Chondrocyte (in vitro differentiated cells): ENCODE results near the gene SUFU. TPM values are rescaled to one million over a fixed set of nuclear protein-coding genes. Genes with fewer than 3 reads are reported as not detected.

Experiments used
- DNase-seq: peaks from one replicate; pipeline ENCODE4 v3.0.0; 2021; ENCODE audit warnings: mixed read lengths, low spot score
- H3K27ac Mint-ChIP-seq: one replicate; pipeline ENCODE4 v1.8.0; 2021; ENCODE audit warnings: mild to moderate bottlenecking, moderate library complexity, mixed read lengths; ENCODE audit not compliant: unreplicated experiment
- H3K27me3 Mint-ChIP-seq: 2 replicates; pipeline ENCODE4 v1.8.0; 2021; ENCODE audit warnings: low read depth, mixed read lengths
- H3K36me3 Mint-ChIP-seq: 2 replicates; pipeline ENCODE4 v1.8.0; 2021; ENCODE audit warnings: low read depth, mixed read lengths
- H3K4me1 Mint-ChIP-seq: 2 replicates; pipeline ENCODE4 v1.8.0; 2021; ENCODE audit warnings: low read depth, mild to moderate bottlenecking, mixed read lengths
- H3K4me3 Mint-ChIP-seq: one replicate; pipeline ENCODE4 v1.8.0; 2021; ENCODE audit warnings: mild to moderate bottlenecking, moderate library complexity, mixed read lengths; ENCODE audit not compliant: unreplicated experiment
- H3K9me3 Mint-ChIP-seq: 2 replicates; pipeline ENCODE4 v1.8.0; 2021; ENCODE audit warnings: low read depth, mixed read lengths
- CTCF ChIP-seq: fragments of 200-600 bp; sonication (generic); IDR thresholded peaks from 2 replicates; pipeline ENCODE4 v1.5.0; 2021; ENCODE audit warnings: antibody characterized with exemption, mild to moderate bottlenecking, moderate library complexity
- total RNA-seq: library from RNA; stranded (reverse); gene quantifications from 3 replicates; pipeline ENCODE4 v1.2.1, GENCODE V29; 2021

The SUFU gene
- total RNA-seq, 1 donor from 2014 or later: 15.5 TPM

DNA sequence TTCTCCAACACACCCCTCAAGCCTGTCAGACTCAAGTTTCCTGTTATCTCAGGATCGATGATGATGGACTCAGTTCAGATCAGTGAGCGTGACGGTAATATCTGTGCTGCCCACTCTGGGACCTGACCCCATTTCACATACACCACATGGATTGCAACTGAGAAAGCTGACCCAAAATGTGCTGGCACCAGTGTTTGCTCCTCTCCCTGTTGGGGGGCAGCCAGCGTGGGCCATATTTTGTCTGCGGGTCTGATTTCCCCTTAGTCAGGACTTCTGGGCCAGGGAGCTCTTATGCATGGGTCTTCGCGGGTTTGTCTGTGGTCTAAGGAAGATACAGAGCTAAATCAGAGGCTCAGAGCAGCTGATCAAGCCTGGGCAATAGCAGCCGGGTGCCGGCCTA lies 97.9 kb downstream of the SUFU start:
- no peak overlapping the region for H3K27ac Mint-ChIP-seq

DNA sequence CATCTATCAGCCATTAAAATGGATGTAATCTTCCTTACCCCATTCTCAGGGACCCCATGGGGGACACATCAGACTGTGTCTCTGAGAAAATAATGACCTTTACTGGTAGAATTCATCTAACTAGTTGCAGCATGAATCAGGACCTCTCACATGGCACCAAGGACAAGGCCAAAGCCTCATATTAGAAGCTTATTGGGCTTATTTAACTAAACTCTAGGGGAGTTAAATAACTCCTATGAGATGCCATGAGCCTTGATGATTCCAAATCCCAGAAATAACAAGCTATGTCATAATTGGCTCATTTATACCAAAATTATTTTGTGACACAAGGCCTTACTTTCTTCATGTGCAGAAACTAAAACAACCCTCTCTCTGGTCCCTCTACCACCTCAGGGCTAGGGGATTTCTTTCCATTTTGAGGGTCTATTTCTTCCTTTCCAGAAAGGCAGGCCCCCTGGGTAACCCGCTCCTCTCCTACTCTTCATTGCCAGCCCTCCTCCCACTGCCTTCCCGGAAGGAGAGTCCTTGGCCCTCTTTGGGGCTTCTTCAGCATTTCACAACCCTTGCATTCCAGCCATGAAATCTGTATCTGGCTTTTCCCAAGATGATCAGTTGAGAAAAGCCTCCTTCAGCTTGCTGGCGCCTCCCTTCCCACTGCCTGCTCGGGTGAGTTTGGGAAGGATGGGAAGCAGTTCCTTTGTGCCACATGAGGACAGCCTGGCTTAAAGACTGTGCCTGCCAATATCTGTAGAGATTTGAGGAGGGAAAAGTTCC lies 98.7 kb downstream of the SUFU start:
- H3K36me3 Mint-ChIP-seq: peaks cover 9% of the 10 kb centered on the region
- no peak overlapping the region for H3K4me3 Mint-ChIP-seq
- H3K27me3 Mint-ChIP-seq: no peaks in the 10 kb centered on the region
- H3K9me3 Mint-ChIP-seq: no peaks in the 10 kb centered on the region
- DNase-seq: peak; percentile 12
- H3K27ac Mint-ChIP-seq: no peak overlapping the region
- TF ChIP-seq CTCF: no peak
- peaks cover 34% of the 10 kb centered on the region for H3K4me1 Mint-ChIP-seq

More for the DNA sequence above, 97.9 kb downstream of the SUFU start:
- Mint-ChIP-seq H3K4me1 (peaks cover 34% of the 10 kb centered on the region), H3K9me3 (no peaks in the 10 kb centered on the region), H3K4me3 (no peak overlapping the region), H3K27me3 (no peaks in the 10 kb centered on the region), H3K36me3 (peaks cover 10% of the 10 kb centered on the region)
- peak; percentile 41 for DNase-seq
- TF ChIP-seq CTCF: no peak

DNA sequence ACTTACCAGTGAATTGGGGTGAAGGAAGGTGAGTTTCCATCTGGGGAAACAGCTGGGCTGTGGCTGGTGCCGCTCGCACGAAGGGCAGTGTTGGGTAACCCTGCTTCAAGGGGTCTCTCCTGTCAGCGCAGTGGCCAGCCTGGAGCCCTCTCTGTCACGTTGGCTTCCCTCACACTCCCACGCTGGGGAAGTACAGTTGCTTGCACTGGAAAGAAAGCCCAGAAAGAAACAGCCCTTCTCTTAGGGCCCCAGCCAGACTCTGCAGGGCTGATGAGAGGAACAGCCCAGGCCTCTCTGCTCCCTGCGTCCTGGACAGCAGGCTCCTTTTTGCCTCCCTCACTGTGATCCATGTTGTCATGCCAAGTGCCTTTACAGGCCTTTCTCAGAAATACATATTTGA lies 100.2 kb downstream of the SUFU start:
- H3K9me3 Mint-ChIP-seq: no peaks in the 10 kb centered on the region
- no peaks in the 10 kb centered on the region for H3K27me3 Mint-ChIP-seq
- H3K4me3 Mint-ChIP-seq: no peak overlapping the region
- peak overlapping the region; percentile 97 for H3K27ac Mint-ChIP-seq
- no peak for TF ChIP-seq CTCF
- peaks cover 7% of the 10 kb centered on the region for H3K36me3 Mint-ChIP-seq
- peak; percentile 49 for DNase-seq
- H3K4me1 Mint-ChIP-seq: peaks cover 34% of the 10 kb centered on the region

DNA sequence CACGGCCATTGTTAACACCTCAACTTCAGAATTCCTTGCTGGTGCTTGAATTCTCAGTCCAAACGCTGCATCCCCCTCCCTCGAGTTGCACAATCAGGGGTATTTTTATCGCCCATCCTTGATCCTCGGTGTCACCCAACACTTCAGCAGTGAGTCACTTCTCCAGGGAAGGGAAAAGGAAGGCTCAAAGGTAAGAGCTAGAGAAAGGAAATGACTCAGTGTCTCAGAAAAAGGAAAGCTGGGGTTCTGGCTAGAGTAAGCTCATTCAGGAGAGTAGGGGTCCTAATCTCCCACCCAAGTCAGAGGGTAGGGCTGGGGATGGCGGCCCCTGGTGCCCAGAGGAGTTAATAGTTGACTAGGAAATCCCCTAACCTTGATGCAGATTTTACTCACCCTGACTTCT lies 100.7 kb downstream of the SUFU start:
- Mint-ChIP-seq H3K27me3 (no peaks in the 10 kb centered on the region), H3K4me3 (peak overlapping the region; percentile 43)

GRCh38 chr10:102605712-102606111 lies 101.9 kb downstream of the SUFU start:
- no peak overlapping the region for H3K4me3 Mint-ChIP-seq
- TF ChIP-seq CTCF: no peak
- peaks cover 4% of the 10 kb centered on the region for H3K36me3 Mint-ChIP-seq
- H3K27me3 Mint-ChIP-seq: no peaks in the 10 kb centered on the region
- H3K4me1 Mint-ChIP-seq: peaks cover 21% of the 10 kb centered on the region
- H3K9me3 Mint-ChIP-seq: no peaks in the 10 kb centered on the region
- peak; percentile 13 for DNase-seq
- peak overlapping the region; percentile 45 for H3K27ac Mint-ChIP-seq

More for the DNA sequence above, 100.7 kb downstream of the SUFU start:
- no peak for TF ChIP-seq CTCF
- Mint-ChIP-seq H3K4me1 (peaks cover 31% of the 10 kb centered on the region), H3K9me3 (no peaks in the 10 kb centered on the region), H3K36me3 (peaks cover 7% of the 10 kb centered on the region), H3K27ac (peak overlapping the region; percentile 97)
- peak; percentile 4 for DNase-seq
